Ovary (tissue), 3 donors: Measurements from ENCODE around the gene RHD.

ENCODE experiments used
- CTCF ChIP-seq, 3 donors: fragments of 450-650 bp in 2 of 3; fragments of 200-600 bp in 1 of 3; IDR thresholded peaks; one replicate each; pipeline versions ENCODE4 v1.5.1 to v1.8.0; 2016 to 2022; ENCODE audit warnings: antibody characterized with exemption in 3 of 3, mild to moderate bottlenecking in 1 of 3
- POLR2A ChIP-seq: fragments of 450-650 bp; IDR thresholded peaks from one replicate; pipeline ENCODE4 v1.6.1; 2017; ENCODE audit warnings: antibody characterized with exemption, mild to moderate bottlenecking, moderate library complexity
- donor health status: DM: no; HTN: no; CAD: no.

DNA sequence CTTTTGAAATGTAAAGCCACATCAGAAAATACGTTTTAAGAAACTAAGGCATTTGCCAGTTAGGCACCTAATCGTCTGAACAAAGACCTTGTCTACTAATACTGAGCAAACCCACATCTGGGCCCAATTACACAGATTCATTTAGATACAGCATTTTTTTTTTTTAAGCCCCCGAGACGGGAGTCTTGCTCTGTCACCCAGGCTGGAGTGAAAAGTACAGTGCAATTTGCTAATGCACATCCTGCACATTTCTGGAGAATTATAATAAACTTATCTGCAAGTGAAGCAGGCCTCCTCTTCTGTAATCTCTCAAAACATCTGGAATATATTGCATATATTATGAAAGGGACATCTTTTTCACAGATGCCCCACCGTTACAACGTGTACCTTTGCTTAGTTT is 28.4 kb upstream of the RHD start:
- TF ChIP-seq CTCF (IDR thresholded peaks at IDR 0.05): no peak
- no peak for TF ChIP-seq POLR2A
